ENCODE results near the gene CACNG6.

The CACNG6 gene

DNA sequence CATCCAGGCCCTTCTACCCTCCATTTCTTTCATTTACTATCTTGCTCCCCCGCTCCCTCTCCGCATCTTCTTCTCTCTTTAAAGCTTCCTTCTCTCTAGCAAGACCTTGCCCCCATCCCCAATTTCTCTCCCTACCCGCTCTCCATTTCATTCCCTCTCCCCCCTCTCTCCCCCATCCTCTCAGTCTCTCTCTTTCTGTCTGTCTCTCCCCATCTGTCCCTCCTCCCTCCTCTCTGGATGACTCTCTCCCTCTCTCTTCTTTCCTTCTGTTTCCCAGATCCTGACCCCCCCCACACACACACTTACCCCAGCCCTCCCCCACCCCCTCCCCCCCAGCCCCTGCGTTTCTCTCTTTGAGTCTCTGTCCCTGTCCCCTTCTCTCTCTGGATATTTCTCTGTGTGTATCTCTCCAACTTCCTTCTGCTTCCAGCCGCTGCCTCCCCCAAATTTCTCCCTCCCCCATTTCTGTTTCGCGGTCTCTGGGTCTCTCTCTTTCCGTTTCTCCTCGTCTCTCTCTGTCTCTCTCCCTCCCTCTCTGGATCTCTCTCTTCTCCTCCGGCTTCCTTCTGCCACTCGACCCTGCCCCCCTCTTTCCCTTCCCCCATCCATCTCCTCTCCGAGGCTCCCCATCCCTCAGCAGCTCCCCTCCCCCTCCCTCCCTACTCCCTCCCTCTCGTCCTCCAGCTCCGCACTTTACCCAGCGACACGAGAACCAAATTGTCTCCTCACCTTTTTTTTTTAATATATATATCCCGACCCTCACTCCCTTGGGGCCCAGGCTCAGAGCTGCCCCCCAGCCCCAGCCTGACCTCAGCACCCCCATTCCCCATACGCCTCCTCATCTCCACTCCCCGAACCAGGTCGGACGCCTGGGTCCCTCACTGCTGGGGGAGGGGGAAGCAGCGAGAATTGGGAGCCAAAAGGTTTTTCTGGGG lies 32.3 kb upstream of the CACNG6 start:
- TF ChIP-seq, protein P1, sequence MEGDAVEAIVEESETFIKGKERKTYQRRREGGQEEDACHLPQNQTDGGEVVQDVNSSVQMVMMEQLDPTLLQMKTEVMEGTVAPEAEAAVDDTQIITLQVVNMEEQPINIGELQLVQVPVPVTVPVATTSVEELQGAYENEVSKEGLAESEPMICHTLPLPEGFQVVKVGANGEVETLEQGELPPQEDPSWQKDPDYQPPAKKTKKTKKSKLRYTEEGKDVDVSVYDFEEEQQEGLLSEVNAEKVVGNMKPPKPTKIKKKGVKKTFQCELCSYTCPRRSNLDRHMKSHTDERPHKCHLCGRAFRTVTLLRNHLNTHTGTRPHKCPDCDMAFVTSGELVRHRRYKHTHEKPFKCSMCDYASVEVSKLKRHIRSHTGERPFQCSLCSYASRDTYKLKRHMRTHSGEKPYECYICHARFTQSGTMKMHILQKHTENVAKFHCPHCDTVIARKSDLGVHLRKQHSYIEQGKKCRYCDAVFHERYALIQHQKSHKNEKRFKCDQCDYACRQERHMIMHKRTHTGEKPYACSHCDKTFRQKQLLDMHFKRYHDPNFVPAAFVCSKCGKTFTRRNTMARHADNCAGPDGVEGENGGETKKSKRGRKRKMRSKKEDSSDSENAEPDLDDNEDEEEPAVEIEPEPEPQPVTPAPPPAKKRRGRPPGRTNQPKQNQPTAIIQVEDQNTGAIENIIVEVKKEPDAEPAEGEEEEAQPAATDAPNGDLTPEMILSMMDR (IDR thresholded peaks at IDR 0.05) = no peak
- no peak for TF ChIP-seq ZFX (IDR thresholded peaks at IDR 0.05; ENCODE audit: borderline replicate concordance)
- no peak overlapping the region for H3K27ac ChIP-seq

DNA sequence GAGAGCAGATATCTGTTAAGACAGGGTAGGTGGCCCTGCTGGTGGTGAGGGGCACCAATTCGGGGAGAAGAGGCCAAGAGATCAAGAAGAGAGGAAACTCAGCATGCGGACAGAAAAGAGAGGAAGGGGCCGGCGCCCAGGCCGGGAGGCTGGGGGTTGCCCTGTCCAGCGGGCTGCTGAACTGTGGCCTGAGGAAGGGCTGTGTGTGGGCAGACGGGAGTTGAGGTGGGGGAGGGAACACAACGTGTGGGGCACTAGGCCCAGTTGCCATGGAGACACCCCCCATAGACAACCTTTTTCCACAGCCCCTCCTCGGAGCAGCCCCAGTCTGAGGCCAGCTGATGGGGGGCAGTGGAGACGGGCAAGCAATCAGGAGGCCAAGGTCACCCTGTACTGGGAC lies 31.2 kb upstream of the CACNG6 start:
- TF ChIP-seq, protein P1 (IDR thresholded peaks at IDR 0.05) = no peak
- TF ChIP-seq ZFX (IDR thresholded peaks at IDR 0.05; ENCODE audit: borderline replicate concordance) = no peak
- H3K27ac ChIP-seq = no peak overlapping the region

DNA sequence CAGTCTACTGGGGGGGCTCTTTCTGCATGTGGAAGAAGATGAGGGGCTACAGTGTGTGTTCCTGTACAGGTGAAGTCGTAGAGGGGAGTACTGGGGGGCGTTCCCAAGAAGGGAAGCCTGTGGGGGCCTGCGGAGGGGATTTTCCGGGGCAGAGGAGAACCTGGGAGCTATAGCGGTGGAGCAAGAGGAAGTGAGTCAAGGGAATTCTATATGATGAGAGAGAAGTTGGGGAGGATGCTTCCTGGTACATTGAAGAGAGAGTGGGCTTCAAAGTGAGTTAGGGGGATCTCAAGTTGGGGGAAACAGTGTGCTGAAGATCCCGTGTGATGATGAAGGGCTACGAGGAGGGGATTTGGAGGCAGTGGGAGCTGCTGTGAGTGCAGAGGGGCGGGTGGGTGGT lies 30.6 kb upstream of the CACNG6 start:
- TF ChIP-seq, protein P1 (IDR thresholded peaks at IDR 0.05) = no peak
- no peak for TF ChIP-seq ZFX (IDR thresholded peaks at IDR 0.05; ENCODE audit: borderline replicate concordance)

DNA sequence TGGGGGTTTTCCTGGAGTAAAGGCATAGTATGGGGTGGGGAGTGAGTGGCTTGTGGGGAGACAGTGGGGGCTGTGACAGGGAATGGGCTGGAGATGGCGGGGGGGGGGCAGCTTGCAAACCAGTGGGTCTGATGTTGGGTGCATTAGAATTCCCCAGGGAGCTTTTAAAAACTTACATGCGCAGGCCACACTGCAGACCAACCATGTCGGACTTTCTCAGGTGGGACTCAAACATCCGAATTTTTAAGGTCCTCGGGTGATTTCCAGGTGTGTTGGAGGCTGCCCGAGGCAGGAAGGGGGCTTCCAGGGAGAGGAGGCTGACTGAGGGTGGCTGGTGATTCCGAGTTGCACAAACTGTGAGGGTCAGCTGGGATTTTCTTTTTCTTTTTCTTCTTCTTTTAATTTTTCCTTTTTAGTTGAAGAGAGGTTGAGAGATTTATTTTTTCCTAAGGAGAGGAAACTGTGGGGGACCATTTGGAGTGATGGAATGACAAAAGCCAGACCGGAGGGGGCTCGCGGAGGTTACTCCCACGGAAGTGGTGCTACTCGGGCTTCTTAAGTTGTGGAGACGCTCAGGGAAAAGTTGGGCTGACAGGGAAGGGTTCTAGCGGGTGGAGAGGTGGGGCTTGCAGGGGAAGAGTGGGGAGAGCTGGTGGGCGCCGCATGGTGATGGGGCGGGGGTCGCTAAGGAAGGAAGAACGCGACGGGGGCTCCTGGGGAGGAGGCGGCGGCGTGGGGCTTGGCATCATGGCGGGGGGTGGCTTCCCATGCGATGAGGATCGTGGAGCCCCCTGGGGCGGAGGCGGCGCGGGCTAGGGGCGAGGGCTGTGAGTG lies 29.7 kb upstream of the CACNG6 start:
- TF ChIP-seq ZFX (IDR thresholded peaks at IDR 0.05; ENCODE audit: borderline replicate concordance) = no peak
- TF ChIP-seq, protein P1 (IDR thresholded peaks at IDR 0.05) = no peak
- no peak overlapping the region for H3K27ac ChIP-seq

More for the DNA sequence above, 30.6 kb upstream of the CACNG6 start:
- no peak overlapping the region for H3K27ac ChIP-seq

DNA sequence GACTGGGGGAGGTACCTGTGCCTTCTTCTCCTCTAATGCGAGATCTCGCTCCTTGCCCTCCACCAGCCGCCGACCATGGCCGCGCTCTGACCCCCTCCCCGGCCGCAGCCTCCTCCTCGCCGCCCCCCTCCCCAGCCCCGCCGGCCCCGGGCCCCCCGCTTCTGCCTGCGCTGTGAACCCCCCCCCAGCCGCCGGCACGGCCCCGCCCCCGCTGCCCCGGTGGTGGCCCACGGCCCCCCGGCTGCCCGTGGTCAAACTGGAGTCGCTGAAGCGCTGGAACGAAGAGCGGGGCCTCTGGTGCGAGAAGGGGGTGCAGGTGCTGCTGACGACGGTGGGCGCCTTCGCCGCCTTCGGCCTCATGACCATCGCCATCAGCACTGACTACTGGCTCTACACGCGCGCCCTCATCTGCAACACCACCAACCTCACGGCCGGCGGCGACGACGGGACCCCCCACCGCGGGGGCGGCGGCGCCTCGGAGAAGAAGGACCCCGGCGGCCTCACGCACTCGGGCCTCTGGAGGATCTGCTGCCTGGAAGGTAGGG lies 28.5 kb upstream of the CACNG6 start, which contains the start of gene CACNG8:
Gene CACNG8, plus strand, starts transcription at position 51 of the 545 bp plus-strand sequence.
- no peak within 1 kb of the TSS for H3K27ac ChIP-seq
- TF ChIP-seq, protein P1 (IDR thresholded peaks at IDR 0.05) = no peak
- TF ChIP-seq ZFX (IDR thresholded peaks at IDR 0.05; ENCODE audit: borderline replicate concordance) = no peak

DNA sequence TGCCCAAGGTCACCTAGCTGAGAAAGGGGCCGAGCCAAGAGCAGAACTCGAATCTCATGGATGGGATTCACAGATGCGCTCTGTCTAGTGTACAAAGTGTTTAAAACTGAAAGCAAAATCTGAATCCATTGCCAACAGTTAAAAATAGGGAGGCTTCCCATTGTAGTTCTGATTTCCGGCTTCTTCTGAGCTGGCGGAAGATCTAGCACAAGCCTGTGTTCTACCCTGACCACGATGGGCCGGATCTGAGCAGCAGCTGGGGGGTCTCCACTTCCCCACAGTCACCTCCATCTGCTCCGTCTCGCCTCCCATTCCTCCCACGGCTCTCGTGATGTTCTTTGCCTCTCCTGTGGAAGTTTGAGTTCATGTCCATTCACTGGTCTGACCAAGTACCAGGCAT lies 26.3 kb upstream of the CACNG6 start:
- TF ChIP-seq ZFX (IDR thresholded peaks at IDR 0.05; ENCODE audit: borderline replicate concordance) = no peak
- TF ChIP-seq, protein P1 (IDR thresholded peaks at IDR 0.05) = no peak
- H3K27ac ChIP-seq = no peak overlapping the region

All from 22Rv1 (cell line).